NCI-H2196 treated with DMSO at 0.1 percent for 48 hours (cell line): Measurements from ENCODE around the gene PRKD1.

ENCODE experiments used
- DNase-seq: peaks from one replicate; lab custom pipeline; 2025; ENCODE audit not compliant: unreplicated experiment; lab: John Stamatoyannopoulos, UW

PRKD1 gene

GRCh38 chr14:29687071-29687765 lies 240.4 kb downstream of the PRKD1 start:
- DNase-seq, result no peak

- DNase-seq, result no peak
Measured at GRCh38 chr14:29684926-29685325, 242.7 kb downstream of the PRKD1 start.

GRCh38 chr14:29682789-29683188 lies 244.9 kb downstream of the PRKD1 start:
- DNase-seq, result no peak

GRCh38 chr14:29681316-29681715 lies 246.3 kb downstream of the PRKD1 start:
- no peak for DNase-seq

GRCh38 chr14:29674566-29675285 lies 252.9 kb downstream of the PRKD1 start:
- DNase-seq, result no peak

GRCh38 chr14:29672831-29673230 lies 254.8 kb downstream of the PRKD1 start:
- DNase-seq, result no peak

- DNase-seq, result no peak
Measured at GRCh38 chr14:29671034-29671433, 256.6 kb downstream of the PRKD1 start.

- DNase-seq, result no peak
Measured at GRCh38 chr14:29668201-29668600, 259.4 kb downstream of the PRKD1 start.

GRCh38 chr14:29664515-29664914 lies 263.1 kb downstream of the PRKD1 start:
- no peak for DNase-seq

GRCh38 chr14:29663281-29663801 lies 264.3 kb downstream of the PRKD1 start:
- no peak for DNase-seq

GRCh38 chr14:29654901-29655550 lies 272.6 kb downstream of the PRKD1 start:
- DNase-seq, result no peak

GRCh38 chr14:29653303-29653702 lies 274.3 kb downstream of the PRKD1 start:
- DNase-seq, result no peak

- DNase-seq, result no peak
Measured at GRCh38 chr14:29652571-29652970, 275.1 kb downstream of the PRKD1 start.

GRCh38 chr14:29650554-29651269 lies 276.9 kb downstream of the PRKD1 start:
- no peak for DNase-seq

- no peak for DNase-seq
Measured at GRCh38 chr14:29649170-29649569, 278.5 kb downstream of the PRKD1 start.

- no peak for DNase-seq
Measured at GRCh38 chr14:29648045-29648444, 279.6 kb downstream of the PRKD1 start.

- DNase-seq, result no peak
Measured at GRCh38 chr14:29645117-29645516, 282.5 kb downstream of the PRKD1 start.

GRCh38 chr14:29643433-29644211 lies 284.0 kb downstream of the PRKD1 start:
- no peak for DNase-seq

GRCh38 chr14:29637411-29637810 lies 290.2 kb downstream of the PRKD1 start:
- peak; percentile 50 for DNase-seq

GRCh38 chr14:29636870-29637269 lies 290.8 kb downstream of the PRKD1 start:
- DNase-seq, result no peak
